ENCODE data around the gene MC3R. TPM values are rescaled to one million over a fixed set of nuclear protein-coding genes. Genes with fewer than 3 reads are reported as not detected.

MC3R gene
- polyA plus RNA-seq, 1 donor from 2014 or later, result not detected

GRCh38 chr20:56249956-56250355, 1.4 kb downstream of the MC3R start:
- H3K9me2 ChIP-seq (ENCODE audit: insufficient read depth, low read length), result no peaks in the 10 kb centered on the region
- no peak overlapping the region for H3K27ac ChIP-seq (ENCODE audit: low read length)
- H3K79me2 ChIP-seq (replicated peaks; ENCODE audit: insufficient read depth, low read length), result no peaks in the 10 kb centered on the region
- no peaks in the 10 kb centered on the region for H3K9me3 ChIP-seq (ENCODE audit: low read length)
- no peak overlapping the region for H3K4me3 ChIP-seq (ENCODE audit: low read length)
- H3F3A ChIP-seq (ENCODE audit: insufficient read depth, low read length, poor library complexity, severe bottlenecking), result no peaks in the 10 kb centered on the region
- no peak for TF ChIP-seq POLR2AphosphoS5 (IDR thresholded peaks at IDR 0.05)
- TF ChIP-seq MXI1 (conservative IDR thresholded peaks at IDR 0.05; ENCODE audit: poor library complexity, severe bottlenecking), result no peak
- no peak for TF ChIP-seq RAD21 (conservative IDR thresholded peaks at IDR 0.05)
- no peak for TF ChIP-seq CTCF (IDR thresholded peaks at IDR 0.05; ENCODE audit: poor library complexity, severe bottlenecking)
- TF ChIP-seq EP300 (conservative IDR thresholded peaks at IDR 0.05; ENCODE audit: poor library complexity, severe bottlenecking), result no peak
- TF ChIP-seq, protein P1, sequence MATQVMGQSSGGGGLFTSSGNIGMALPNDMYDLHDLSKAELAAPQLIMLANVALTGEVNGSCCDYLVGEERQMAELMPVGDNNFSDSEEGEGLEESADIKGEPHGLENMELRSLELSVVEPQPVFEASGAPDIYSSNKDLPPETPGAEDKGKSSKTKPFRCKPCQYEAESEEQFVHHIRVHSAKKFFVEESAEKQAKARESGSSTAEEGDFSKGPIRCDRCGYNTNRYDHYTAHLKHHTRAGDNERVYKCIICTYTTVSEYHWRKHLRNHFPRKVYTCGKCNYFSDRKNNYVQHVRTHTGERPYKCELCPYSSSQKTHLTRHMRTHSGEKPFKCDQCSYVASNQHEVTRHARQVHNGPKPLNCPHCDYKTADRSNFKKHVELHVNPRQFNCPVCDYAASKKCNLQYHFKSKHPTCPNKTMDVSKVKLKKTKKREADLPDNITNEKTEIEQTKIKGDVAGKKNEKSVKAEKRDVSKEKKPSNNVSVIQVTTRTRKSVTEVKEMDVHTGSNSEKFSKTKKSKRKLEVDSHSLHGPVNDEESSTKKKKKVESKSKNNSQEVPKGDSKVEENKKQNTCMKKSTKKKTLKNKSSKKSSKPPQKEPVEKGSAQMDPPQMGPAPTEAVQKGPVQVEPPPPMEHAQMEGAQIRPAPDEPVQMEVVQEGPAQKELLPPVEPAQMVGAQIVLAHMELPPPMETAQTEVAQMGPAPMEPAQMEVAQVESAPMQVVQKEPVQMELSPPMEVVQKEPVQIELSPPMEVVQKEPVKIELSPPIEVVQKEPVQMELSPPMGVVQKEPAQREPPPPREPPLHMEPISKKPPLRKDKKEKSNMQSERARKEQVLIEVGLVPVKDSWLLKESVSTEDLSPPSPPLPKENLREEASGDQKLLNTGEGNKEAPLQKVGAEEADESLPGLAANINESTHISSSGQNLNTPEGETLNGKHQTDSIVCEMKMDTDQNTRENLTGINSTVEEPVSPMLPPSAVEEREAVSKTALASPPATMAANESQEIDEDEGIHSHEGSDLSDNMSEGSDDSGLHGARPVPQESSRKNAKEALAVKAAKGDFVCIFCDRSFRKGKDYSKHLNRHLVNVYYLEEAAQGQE (IDR thresholded peaks at IDR 0.05; ENCODE audit: borderline replicate concordance), result no peak
- TF ChIP-seq EZH2 (IDR thresholded peaks at IDR 0.05; ENCODE audit: borderline replicate concordance, insufficient read depth, low read length, poor library complexity, severe bottlenecking), result no peak
- no peak for TF ChIP-seq TAF1 (IDR thresholded peaks at IDR 0.05; ENCODE audit: low read depth)
- TF ChIP-seq SMC3 (conservative IDR thresholded peaks at IDR 0.05; ENCODE audit: poor library complexity), result no peak
- no peak overlapping the region for H3K9ac ChIP-seq (ENCODE audit: low read length)
- no peaks in the 10 kb centered on the region for H3K36me3 ChIP-seq (ENCODE audit: insufficient read depth, low read length)
- no peaks in the 10 kb centered on the region for H3K27me3 ChIP-seq (ENCODE audit: insufficient read depth, low read depth, low read length)
- no peaks in the 10 kb centered on the region for H4K20me1 ChIP-seq (ENCODE audit: insufficient read depth)
- H2AFZ ChIP-seq (ENCODE audit: low read depth, low read length), result no peak overlapping the region
- no peak overlapping the region for H3K4me2 ChIP-seq (ENCODE audit: low read length)

DNA sequence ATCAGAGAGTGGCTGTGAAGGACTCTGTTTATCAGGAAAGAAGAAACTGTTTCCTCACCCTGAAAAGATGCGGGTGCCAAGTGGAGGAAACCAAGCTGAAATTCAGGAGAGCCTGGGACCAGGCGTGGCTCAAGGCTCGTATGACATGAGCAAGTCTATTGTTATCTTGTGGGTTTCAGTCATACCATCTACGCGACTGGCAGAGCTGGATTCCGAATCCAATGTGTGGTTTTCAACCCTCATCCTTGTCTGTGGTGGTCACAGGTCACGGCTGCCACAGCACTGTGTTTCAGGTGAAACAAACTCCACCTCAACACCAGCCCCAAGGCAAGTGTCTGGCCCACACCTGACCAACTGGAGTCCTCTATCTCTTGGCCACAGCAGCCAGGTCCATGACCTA, 9.1 kb downstream of the MC3R start:
- no peaks in the 10 kb centered on the region for H3K27me3 ChIP-seq (ENCODE audit: insufficient read depth, low read depth, low read length)
- H2AFZ ChIP-seq (ENCODE audit: low read depth, low read length), result no peak overlapping the region
- H3K36me3 ChIP-seq (ENCODE audit: insufficient read depth, low read length), result no peaks in the 10 kb centered on the region
- no peak overlapping the region for H3K4me3 ChIP-seq (ENCODE audit: low read length)
- no peaks in the 10 kb centered on the region for H3K9me3 ChIP-seq (ENCODE audit: low read length)
- no peak overlapping the region for H3K9ac ChIP-seq (ENCODE audit: low read length)
- H3K9me2 ChIP-seq (ENCODE audit: insufficient read depth, low read length), result no peaks in the 10 kb centered on the region
- TF ChIP-seq, protein P1 (IDR thresholded peaks at IDR 0.05; ENCODE audit: borderline replicate concordance), result no peak
- no peak for TF ChIP-seq TAF1 (IDR thresholded peaks at IDR 0.05; ENCODE audit: low read depth)
- TF ChIP-seq EP300 (conservative IDR thresholded peaks at IDR 0.05; ENCODE audit: poor library complexity, severe bottlenecking), result no peak
- no peak for TF ChIP-seq CTCF (IDR thresholded peaks at IDR 0.05; ENCODE audit: poor library complexity, severe bottlenecking)
- TF ChIP-seq RAD21 (conservative IDR thresholded peaks at IDR 0.05), result no peak
- no peak for TF ChIP-seq SMC3 (conservative IDR thresholded peaks at IDR 0.05; ENCODE audit: poor library complexity)
- no peak for TF ChIP-seq POLR2AphosphoS5 (IDR thresholded peaks at IDR 0.05)
- no peaks in the 10 kb centered on the region for H3F3A ChIP-seq (ENCODE audit: insufficient read depth, low read length, poor library complexity, severe bottlenecking)
- H4K20me1 ChIP-seq (ENCODE audit: insufficient read depth), result no peaks in the 10 kb centered on the region
- no peak overlapping the region for H3K4me2 ChIP-seq (ENCODE audit: low read length)
- no peaks in the 10 kb centered on the region for H3K79me2 ChIP-seq (replicated peaks; ENCODE audit: insufficient read depth, low read length)
- H3K27ac ChIP-seq (ENCODE audit: low read length), result no peak overlapping the region

Data from neural cell (in vitro differentiated cells).